HCT116 (cell line): ENCODE measurements around the gene APBB2. TPM values are rescaled to one million over a fixed set of nuclear protein-coding genes. Genes with fewer than 3 reads are reported as not detected.

ENCODE experiments used
- ATAC-seq: fragments of 200-7000 bp; cut with Tn5 transposase; 2 replicates; pipeline ENCODE4 v1.9.1; 2020; ENCODE audit warnings: mild to moderate bottlenecking, moderate library complexity
- BruUV-seq: library from RNA; stranded (reverse); fragments of 400-500 nt; replicated peaks from 2 replicates; lab custom pipeline; 2021; lab: Mats Ljungman, UMichigan
- CTCF ChIA-PET: fragments of 300-600 bp; sonication (Branson Sonifier 250); formaldehyde crosslinking; loops from one replicate; lab custom pipeline; 2021; ENCODE audit warnings: antibody characterized with exemption; lab: Charles Lee
- POLR2A ChIA-PET: fragments of 300-600, 350-600 bp; sonication (Branson Sonifier 250); formaldehyde crosslinking; loops from one replicate; lab custom pipeline; 2021; ENCODE audit warnings: antibody characterized with exemption; lab: Charles Lee
- RAD21 ChIA-PET, 2 experiments: fragments of 300-600 bp; sonication (Branson Sonifier 250); formaldehyde crosslinking; loops; one replicate each; lab custom pipeline; 2023; ENCODE audit warnings: low total read pairs in 2 of 2; ENCODE audit not compliant: uncharacterized antibody in 2 of 2, unreplicated experiment in 2 of 2, low non-redundant PET in 1 of 2; lab: Charles Lee
- DNase-seq: peaks from one replicate; pipeline ENCODE4 v3.0.0-alpha.2; 2010; ENCODE audit warnings: low read depth, low spot score
- H2AFZ ChIP-seq: fragments of 200-600 bp; shearing (Covaris generic), sonication (generic); 2 replicates; pipeline ENCODE4 v1.6.1; 2017; ENCODE audit warnings: low read depth, mixed run types, mixed read lengths, antibody characterized with exemption, low read length; ENCODE audit not compliant: poor library complexity, severe bottlenecking
- H3K27ac ChIP-seq: 2 replicates; pipeline ENCODE4 v1.5.1; 2012; ENCODE audit warnings: low read depth, low read length
- H3K27me3 ChIP-seq: fragments of 200-600 bp; sonication (generic); 2 replicates; pipeline ENCODE4 v1.6.1; 2016; ENCODE audit warnings: mixed run types, low read length, mixed read lengths; ENCODE audit not compliant: insufficient read depth
- H3K36me3 ChIP-seq, 2 experiments: fragments of 200-500 bp in 1 of 2; fragments of 200-600 bp in 1 of 2; sonication (Bioruptor generic) in 1 of 2; sonication (generic) in 1 of 2; 2 replicates each; pipeline versions ENCODE4 v1.5.1 to v1.6.1; 2014 to 2016; ENCODE audit warnings: low read length in 2 of 2, inconsistent platforms in 1 of 2, mixed read lengths in 1 of 2, mixed run types in 1 of 2; ENCODE audit not compliant: insufficient read depth in 2 of 2, control insufficient read depth in 1 of 2
- H3K4me1 ChIP-seq, 2 experiments: fragments of 200-600 bp in 1 of 2; sonication (generic) in 1 of 2; 2 replicates each; pipeline versions ENCODE4 v1.5.1 to v1.6.1; 2012 to 2017; ENCODE audit warnings: low read length in 2 of 2, inconsistent platforms in 1 of 2, mild to moderate bottlenecking in 1 of 2, mixed read lengths in 1 of 2, mixed run types in 1 of 2, moderate library complexity in 1 of 2; ENCODE audit not compliant: insufficient read depth in 2 of 2, control insufficient read depth in 1 of 2
- H3K4me2 ChIP-seq: fragments of 200-600 bp; sonication (generic); 2 replicates; pipeline ENCODE4 v1.6.1; 2017; ENCODE audit warnings: mixed run types, low read length, mixed read lengths
- H3K4me3 ChIP-seq, 2 experiments: fragments of 200-600 bp in 1 of 2; sonication (generic) in 1 of 2; replicated peaks in 1 of 2; 2 replicates each; pipeline ENCODE4 v1.5.1; 2011 to 2016; ENCODE audit warnings: low read length in 2 of 2, control low read depth in 1 of 2, low read depth in 1 of 2, mild to moderate bottlenecking in 1 of 2, mixed read lengths in 1 of 2, mixed run types in 1 of 2
- H3K79me2 ChIP-seq: fragments of 200-600 bp; sonication (generic); 2 replicates; pipeline ENCODE4 v1.6.1; 2017; ENCODE audit warnings: mild to moderate bottlenecking, mixed run types, low read length, moderate library complexity, mixed read lengths; ENCODE audit not compliant: insufficient read depth
- H3K9ac ChIP-seq: fragments of 200-600 bp; sonication (generic); 2 replicates; pipeline ENCODE4 v1.6.1; 2016; ENCODE audit warnings: low read length, mixed read lengths
- H3K9me2 ChIP-seq: fragments of 200-600 bp; sonication (generic), shearing (Covaris generic); 2 replicates; pipeline ENCODE4 v1.6.1; 2017; ENCODE audit warnings: mixed run types, mild to moderate bottlenecking, moderate library complexity; ENCODE audit not compliant: insufficient read depth
- H3K9me3 ChIP-seq, 2 experiments: fragments of 200-500 bp in 1 of 2; fragments of 200-600 bp in 1 of 2; sonication (Bioruptor generic) in 1 of 2; sonication (generic) in 1 of 2; 2 replicates each; pipeline ENCODE4 v1.6.1; 2014 to 2017; ENCODE audit warnings: low read length in 2 of 2, mixed read lengths in 2 of 2, inconsistent platforms in 1 of 2, low read depth in 1 of 2, mild to moderate bottlenecking in 1 of 2, mixed run types in 1 of 2, moderate library complexity in 1 of 2; ENCODE audit not compliant: control insufficient read depth in 1 of 2, insufficient read depth in 1 of 2
- H4K20me1 ChIP-seq: fragments of 200-600 bp; sonication (generic), shearing (Covaris generic); 2 replicates; pipeline ENCODE4 v1.6.1; 2017; ENCODE audit warnings: mixed run types, mild to moderate bottlenecking, moderate library complexity; ENCODE audit not compliant: insufficient read depth
- CTCF ChIP-seq, 3 experiments: fragments of 200-600 bp in 1 of 3; sonication (generic) in 1 of 3; IDR thresholded peaks in 2 of 3; conservative IDR thresholded peaks in 1 of 3; 2 replicates each; pipeline ENCODE4 v1.5.1; 2012 to 2017; ENCODE audit warnings: low read depth in 2 of 3, low read length in 2 of 3, antibody characterized with exemption in 1 of 3, borderline replicate concordance in 1 of 3, control low read depth in 1 of 3, mild to moderate bottlenecking in 1 of 3, mixed read lengths in 1 of 3, mixed run types in 1 of 3, moderate library complexity in 1 of 3; ENCODE audit not compliant: insufficient read depth in 1 of 3
- EZH2phosphoT487 ChIP-seq: fragments of 200-600 bp; IDR thresholded peaks from 2 replicates; pipeline ENCODE4 v1.6.1; 2018; ENCODE audit warnings: antibody characterized with exemption, borderline replicate concordance
- POLR2A ChIP-seq: IDR thresholded peaks from 2 replicates; pipeline ENCODE4 v1.7.0; 2011; ENCODE audit warnings: borderline replicate concordance; ENCODE audit not compliant: insufficient read depth, insufficient read length; ENCODE audit errors: extremely low read depth
- SIN3A ChIP-seq: IDR thresholded peaks from 2 replicates; pipeline ENCODE4 v1.6.1; 2012; ENCODE audit warnings: low read depth
- SRF ChIP-seq: IDR thresholded peaks from 2 replicates; pipeline ENCODE4 v1.6.1; 2012; ENCODE audit warnings: low read depth
- intact Hi-C: fragments of 100-400 bp; cut with micrococcal nuclease; formaldehyde crosslinking; loops from 2 replicates; pipeline ENCODE4 v1.10.0; 2022
- total RNA-seq: library from RNA; stranded (reverse); gene quantifications from one replicate; pipeline ENCODE4 v1.2.1, GENCODE V29; 2021; ENCODE audit not compliant: unreplicated experiment

The APBB2 gene
- total RNA-seq, 1 experiment from 2014 or later = 72.5 TPM

GRCh38 chr4:40881096-40881495 is 333.2 kb downstream of the APBB2 start:
- H3K27ac ChIP-seq = no peak overlapping the region
- H2AFZ ChIP-seq = no peak overlapping the region
- no TSS peak for BruUV-seq
- DNase-seq (no peak), ATAC-seq (no peak)
- no peaks in the 10 kb centered on the region for H3K27me3 ChIP-seq
- H3K9ac ChIP-seq = no peak overlapping the region
- H3K4me2 ChIP-seq = no peak overlapping the region
- H3K9me2 ChIP-seq = no peaks in the 10 kb centered on the region
- no peaks in the 10 kb centered on the region for H3K9me3 ChIP-seq
- intact Hi-C loops = no loop called here
- H4K20me1 ChIP-seq = no peaks in the 10 kb centered on the region
- no peaks in the 10 kb centered on the region for H3K4me1 ChIP-seq
- RAD21 ChIA-PET = no interaction called here
- no peak for TF ChIP-seq SRF
- no peak for TF ChIP-seq SIN3A
- no peak for TF ChIP-seq EZH2phosphoT487
- TF ChIP-seq CTCF (IDR thresholded peaks at IDR 0.05 in 2 of 3, conservative IDR thresholded peaks at IDR 0.05 in 1 of 3; ENCODE audit: borderline replicate concordance in 1 of 3, insufficient read depth in 1 of 3, low read depth in 2 of 3, low read length in 2 of 3) = no peak
- TF ChIP-seq, all 23 proteins: peak for 0
- no peak overlapping the region for H3K4me3 ChIP-seq
- no peaks in the 10 kb centered on the region for H3K36me3 ChIP-seq
- POLR2A ChIA-PET = no interaction called here
- CTCF ChIA-PET = interaction anchor here (0.7 kb wide), 1 partner anchor 17 kb away, joined by 4 read pairs; no protein-coding TSS in a partner anchor
- no peaks in the 10 kb centered on the region for H3K79me2 ChIP-seq

- no TSS peak for BruUV-seq
- Histone ChIP-seq H3K9me2 (no peaks in the 10 kb centered on the region), H3K4me1 (no peaks in the 10 kb centered on the region), H3K4me2 (no peak overlapping the region), H3K27me3 (no peaks in the 10 kb centered on the region), H3K79me2 (no peaks in the 10 kb centered on the region), H3K4me3 (no peak overlapping the region), H3K36me3 (no peaks in the 10 kb centered on the region), H3K9ac (no peak overlapping the region), H3K9me3 (no peaks in the 10 kb centered on the region), H3K27ac (no peak overlapping the region), H4K20me1 (no peaks in the 10 kb centered on the region), H2AFZ (no peak overlapping the region)
- intact Hi-C loops = no loop called here
- CTCF ChIA-PET = no interaction called here
- no peak for DNase-seq
- RAD21 ChIA-PET = no interaction called here
- ATAC-seq = no peak
- POLR2A ChIA-PET = no interaction called here
- no peak for TF ChIP-seq POLR2A
- TF ChIP-seq EZH2phosphoT487 = no peak
These were observed 335.7 kb downstream of the APBB2 start for GRCh38 chr4:40878548-40879055.
